Endothelial cell of umbilical vein (primary cell): Measurements from ENCODE around the gene ZNF330. TPM values are rescaled to one million over a fixed set of nuclear protein-coding genes. Genes with fewer than 3 reads are reported as not detected.

Experiments used
- BruUV-seq: library from RNA; stranded (reverse); fragments of 400-500 nt; replicated peaks from 2 replicates; lab custom pipeline; 2021; lab: Mats Ljungman, UMichigan
- CTCF ChIA-PET: fragments of 300-600, 350-600 bp; sonication (Branson Sonifier 250); formaldehyde crosslinking; loops from one replicate; lab custom pipeline; 2021; ENCODE audit warnings: antibody characterized with exemption, inconsistent platforms; lab: Charles Lee
- POLR2A ChIA-PET: fragments of 300-600, 350-600 bp; sonication (Branson Sonifier 250); formaldehyde crosslinking; loops from one replicate; lab custom pipeline; 2021; ENCODE audit warnings: antibody characterized with exemption, inconsistent platforms; lab: Charles Lee
- DNase-seq: peaks from one replicate; pipeline ENCODE4 v3.0.0-alpha.2; 2011; ENCODE audit warnings: low read depth, low spot score
- FAIRE-seq: peaks from 2 replicates; lab custom pipeline; 2011; peaks lifted over from hg19 to GRCh38; lab: Jason Lieb, UNC
- H2AFZ ChIP-seq: 2 replicates; pipeline ENCODE4 v1.6.0; 2012; ENCODE audit warnings: low read depth, low read length, control low read depth, inconsistent platforms
- H3K27ac ChIP-seq: 2 replicates; pipeline ENCODE4 v1.5.1; 2011; ENCODE audit warnings: low read depth, mild to moderate bottlenecking, control low read depth, low read length, moderate library complexity; ENCODE audit not compliant: insufficient read depth
- H3K27me3 ChIP-seq, 2 experiments: 2 replicates each; pipeline versions ENCODE4 v1.6.0 to v1.6.1; 2011; ENCODE audit warnings: low read length in 2 of 2, mixed read lengths in 1 of 2; ENCODE audit not compliant: control insufficient read depth in 2 of 2, insufficient read depth in 2 of 2
- H3K36me3 ChIP-seq, 2 experiments: 2 replicates in 1 of 2; 3 replicates in 1 of 2; pipeline ENCODE4 v1.5.1; 2011; ENCODE audit warnings: low read length in 2 of 2, mild to moderate bottlenecking in 1 of 2, moderate library complexity in 1 of 2; ENCODE audit not compliant: control insufficient read depth in 2 of 2, insufficient read depth in 2 of 2; ENCODE audit errors: extremely low read depth in 1 of 2
- H3K4me1 ChIP-seq: 3 replicates; pipeline ENCODE4 v1.5.1; 2011; ENCODE audit warnings: mild to moderate bottlenecking, low read length; ENCODE audit not compliant: control insufficient read depth, insufficient read depth; ENCODE audit errors: extremely low read depth
- H3K4me2 ChIP-seq: 2 replicates; pipeline ENCODE4 v1.6.1; 2011; ENCODE audit warnings: low read length, control low read depth, mixed read lengths; ENCODE audit not compliant: insufficient read depth
- H3K4me3 ChIP-seq, 3 experiments: fragments of 200-600 bp in 1 of 3; sonication (generic), shearing (Covaris generic) in 1 of 3; replicated peaks in 1 of 3; 2 replicates each; pipeline ENCODE4 v1.5.1; 2011 to 2016; ENCODE audit warnings: control low read depth in 3 of 3, low read length in 3 of 3, mild to moderate bottlenecking in 2 of 3, inconsistent platforms in 1 of 3, low read depth in 1 of 3, moderate library complexity in 1 of 3; ENCODE audit not compliant: insufficient read depth in 1 of 3
- H3K79me2 ChIP-seq: 2 replicates; pipeline ENCODE4 v1.6.0; 2012; ENCODE audit warnings: low read length, inconsistent platforms; ENCODE audit not compliant: control insufficient read depth, insufficient read depth
- H3K9ac ChIP-seq: replicated peaks from 2 replicates; pipeline ENCODE3; 2011; ENCODE audit warnings: low read length, control low read depth; ENCODE audit not compliant: insufficient read depth; ENCODE audit errors: extremely low read depth
- H3K9me1 ChIP-seq: replicated peaks from 3 replicates; pipeline ENCODE4 v1.6.0; 2011; ENCODE audit warnings: mild to moderate bottlenecking, low read length; ENCODE audit not compliant: control insufficient read depth, insufficient read depth; ENCODE audit errors: extremely low read depth
- H3K9me3 ChIP-seq: replicated peaks from 2 replicates; pipeline ENCODE4 v1.5.1; 2012; ENCODE audit warnings: low read length, inconsistent platforms; ENCODE audit not compliant: control insufficient read depth, insufficient read depth
- H4K20me1 ChIP-seq: replicated peaks from 2 replicates; pipeline ENCODE3; 2011; ENCODE audit warnings: mild to moderate bottlenecking, low read length; ENCODE audit not compliant: control insufficient read depth, insufficient read depth; ENCODE audit errors: extremely low read depth
- EZH2 ChIP-seq: IDR thresholded peaks from 2 replicates; pipeline ENCODE4 v1.6.1; 2012; ENCODE audit warnings: borderline replicate concordance, low read depth, mild to moderate bottlenecking, moderate library complexity, low read length, inconsistent platforms; ENCODE audit not compliant: severe bottlenecking
- FOS ChIP-seq: IDR thresholded peaks from 2 replicates; pipeline ENCODE4 v1.6.1; 2011; ENCODE audit warnings: mild to moderate bottlenecking, low read length, moderate library complexity, borderline replicate concordance; ENCODE audit not compliant: insufficient read depth
- GATA2 ChIP-seq: IDR thresholded peaks from 2 replicates; pipeline ENCODE4 v1.7.0; 2011; ENCODE audit warnings: low read depth, mild to moderate bottlenecking, moderate library complexity, mixed read lengths, low read length; ENCODE audit not compliant: insufficient read length, insufficient read depth
- JUN ChIP-seq: IDR thresholded peaks from 2 replicates; pipeline ENCODE4 v1.6.1; 2011; ENCODE audit warnings: borderline replicate concordance, low read depth; ENCODE audit not compliant: insufficient read length, insufficient read depth
- MYC ChIP-seq: IDR thresholded peaks from one replicate; pipeline ENCODE4 v1.6.1; 2011; ENCODE audit warnings: mild to moderate bottlenecking, low read depth, low read length
- POLR2A ChIP-seq: IDR thresholded peaks from 2 replicates; pipeline ENCODE4 v1.6.1; 2012; ENCODE audit warnings: low read depth, mild to moderate bottlenecking, control low read depth, low read length
- POLR2AphosphoS5 ChIP-seq: IDR thresholded peaks from 2 replicates; pipeline ENCODE4 v1.6.1; 2012; ENCODE audit warnings: low read depth, mild to moderate bottlenecking, control low read depth, low read length, moderate library complexity; ENCODE audit not compliant: insufficient read depth
- dilution Hi-C: fragments of 300-500 bp; cut with MboI; formaldehyde crosslinking; loops from one replicate; pipeline ENCODE4 v1.15.0; 2019; ENCODE audit warnings: low sequenced_read_pairs; ENCODE audit not compliant: extremely low pct_ligation_motif_present
- intact Hi-C: fragments of 100-400 bp; cut with micrococcal nuclease; formaldehyde crosslinking; loops from one replicate; pipeline ENCODE4 v1.10.0; 2022
- polyA plus RNA-seq, 4 experiments: library from polyadenylated mRNA; depleted of rRNA in 3 of 4; stranded (reverse) in 3 of 4; unstranded in 1 of 4; fragments of >200 nt; gene quantifications; 2 replicates each; pipeline versions ENCODE4 v1.2.1 to v1.2.3, GENCODE V29; 2011 to 2012; ENCODE audit warnings: missing spikeins in 1 of 4
- total RNA-seq: library from RNA; stranded (reverse); gene quantifications from 2 replicates; pipeline ENCODE4 v1.2.3, GENCODE V29; 2021
- TF ChIP-seq, protein P1 (sequence below): IDR thresholded peaks from 2 replicates; pipeline ENCODE4 v1.6.1; 2011; ENCODE audit not compliant: insufficient read depth, insufficient read length
- TF ChIP-seq, protein P2 (sequence below), 2 donors: IDR thresholded peaks; 1 replicate in 1 of 2; 2 replicates in 1 of 2; pipeline ENCODE4 v1.5.1; 2011; ENCODE audit warnings: low read length in 2 of 2, mild to moderate bottlenecking in 2 of 2, moderate library complexity in 2 of 2, control low read depth in 1 of 2, inconsistent platforms in 1 of 2, low read depth in 1 of 2; ENCODE audit not compliant: insufficient read depth in 1 of 2; ENCODE audit errors: extremely low read depth in 1 of 2

ZNF330 gene
- total and polyA plus RNA-seq, 2 donors (not counting 3 experiments of a cell fraction or from before 2014, with no cell fraction given) = 15.5 to 31.0 TPM

DNA sequence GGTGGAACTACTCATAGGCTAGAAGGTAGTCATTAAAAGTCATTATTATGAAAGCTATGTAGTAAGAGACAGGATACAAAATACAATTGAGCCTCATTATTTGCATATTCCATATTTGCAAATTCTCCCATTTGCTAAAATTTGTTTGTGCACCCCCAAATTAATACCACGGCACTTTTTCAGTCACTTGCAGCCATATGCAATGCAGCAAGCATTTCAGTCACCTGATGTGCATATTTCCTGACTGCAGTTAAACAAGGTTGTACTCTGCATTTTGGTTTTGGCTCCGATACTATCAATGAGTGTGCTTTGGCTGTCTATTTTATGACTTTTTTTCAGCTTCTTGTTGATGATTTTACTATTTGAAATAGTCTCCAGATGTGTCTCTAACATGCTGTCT lies 62.9 kb downstream of the ZNF330 start:
- dilution Hi-C loops (no loop called here), intact Hi-C loops (no loop called here)
- no peaks in the 10 kb centered on the region for H4K20me1 ChIP-seq
- no peaks in the 10 kb centered on the region for H3K4me1 ChIP-seq
- FAIRE-seq (no peak), DNase-seq (no peak)
- no peak overlapping the region for H3K4me3 ChIP-seq
- no peaks in the 10 kb centered on the region for H3K36me3 ChIP-seq
- no peak overlapping the region for H2AFZ ChIP-seq
- H3K4me2 ChIP-seq = no peak overlapping the region
- BruUV-seq = no TSS peak
- H3K79me2 ChIP-seq = no peaks in the 10 kb centered on the region
- no peaks in the 10 kb centered on the region for H3K9me3 ChIP-seq
- no peaks in the 10 kb centered on the region for H3K27me3 ChIP-seq
- CTCF ChIA-PET = interaction anchor here (0.5 kb wide), 1 partner anchor 1568 kb away, joined by 4 read pairs; no protein-coding TSS in a partner anchor
- POLR2A ChIA-PET = no interaction called here
- H3K9ac ChIP-seq = no peak overlapping the region
- TF ChIP-seq, protein P1, sequence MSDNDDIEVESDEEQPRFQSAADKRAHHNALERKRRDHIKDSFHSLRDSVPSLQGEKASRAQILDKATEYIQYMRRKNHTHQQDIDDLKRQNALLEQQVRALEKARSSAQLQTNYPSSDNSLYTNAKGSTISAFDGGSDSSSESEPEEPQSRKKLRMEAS = no peak
- TF ChIP-seq MYC (no peak), POLR2A (no peak), EZH2 (no peak), GATA2 (no peak), JUN (no peak), FOS (no peak), POLR2AphosphoS5 (no peak)
- TF ChIP-seq, protein P2, sequence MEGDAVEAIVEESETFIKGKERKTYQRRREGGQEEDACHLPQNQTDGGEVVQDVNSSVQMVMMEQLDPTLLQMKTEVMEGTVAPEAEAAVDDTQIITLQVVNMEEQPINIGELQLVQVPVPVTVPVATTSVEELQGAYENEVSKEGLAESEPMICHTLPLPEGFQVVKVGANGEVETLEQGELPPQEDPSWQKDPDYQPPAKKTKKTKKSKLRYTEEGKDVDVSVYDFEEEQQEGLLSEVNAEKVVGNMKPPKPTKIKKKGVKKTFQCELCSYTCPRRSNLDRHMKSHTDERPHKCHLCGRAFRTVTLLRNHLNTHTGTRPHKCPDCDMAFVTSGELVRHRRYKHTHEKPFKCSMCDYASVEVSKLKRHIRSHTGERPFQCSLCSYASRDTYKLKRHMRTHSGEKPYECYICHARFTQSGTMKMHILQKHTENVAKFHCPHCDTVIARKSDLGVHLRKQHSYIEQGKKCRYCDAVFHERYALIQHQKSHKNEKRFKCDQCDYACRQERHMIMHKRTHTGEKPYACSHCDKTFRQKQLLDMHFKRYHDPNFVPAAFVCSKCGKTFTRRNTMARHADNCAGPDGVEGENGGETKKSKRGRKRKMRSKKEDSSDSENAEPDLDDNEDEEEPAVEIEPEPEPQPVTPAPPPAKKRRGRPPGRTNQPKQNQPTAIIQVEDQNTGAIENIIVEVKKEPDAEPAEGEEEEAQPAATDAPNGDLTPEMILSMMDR (IDR thresholded peaks at IDR 0.05; ENCODE audit: extremely low read depth in 1 of 2, insufficient read depth in 1 of 2, low read depth in 1 of 2, low read length in 2 of 2) = no peak
- no peaks in the 10 kb centered on the region for H3K9me1 ChIP-seq
- H3K27ac ChIP-seq = no peak overlapping the region

Other genes with a start within 250 kb of the ZNF330 start
- gene RNF150, start 87.4 kb upstream of the ZNF330 start, total RNA-seq = 0.30 and 0.33 TPM in 2 replicates
- 0.19 and 0.35 TPM in 2 replicates for gene RNF150, start 87.4 kb upstream of the ZNF330 start, polyA plus RNA-seq